T-helper 1 cell treated with Interleukin-12 subunit alpha and Interleukin-12 subunit beta and Interleukin-4 antibody, amounts not matched to agents 30 μg/mL and 1 μg/mL, for 36 hours (primary cell): Measurements from ENCODE around the gene TMEM82.
"Not testable (repeated sequence)": the region's sequence is repeated elsewhere in the genome, so short reads cannot be mapped to it uniquely, and the experiment has no call there.

Source experiments
- H3K27ac Mint-ChIP-seq: one replicate; pipeline ENCODE4 v1.8.0; 2021; ENCODE audit warnings: mild to moderate bottlenecking, mixed read lengths
- H3K27me3 Mint-ChIP-seq: one replicate; pipeline ENCODE4 v1.8.0; 2021; ENCODE audit warnings: low read depth, mixed read lengths
- H3K36me3 Mint-ChIP-seq: one replicate; pipeline ENCODE4 v1.8.0; 2021; ENCODE audit warnings: low read depth, mixed read lengths
- H3K4me1 Mint-ChIP-seq: one replicate; pipeline ENCODE4 v1.8.0; 2021; ENCODE audit warnings: low read depth, mixed read lengths
- H3K4me3 Mint-ChIP-seq: one replicate; pipeline ENCODE4 v1.8.0; 2021; ENCODE audit warnings: mild to moderate bottlenecking, moderate library complexity, mixed read lengths
- H3K9me3 Mint-ChIP-seq: one replicate; pipeline ENCODE4 v1.8.0; 2021; ENCODE audit warnings: mixed read lengths

The TMEM82 gene

GRCh38 chr1:15742339-15742801 is at the start of gene TMEM82:
TSS of gene TMEM82 (plus strand) at chr1:15742499. CDS start at chr1:15742560, 61 bp downstream.
- Mint-ChIP-seq H3K9me3 (no peaks in the 10 kb centered on the region), H3K27ac (peak within 1 kb of the TSS; percentile 71), H3K4me1 (peaks cover 5% of the 10 kb centered on the region), H3K4me3 (no peak within 1 kb of the TSS), H3K27me3 (no peaks in the 10 kb centered on the region), H3K36me3 (no peaks in the 10 kb centered on the region)

GRCh38 chr1:15693371-15693770 is 48.9 kb upstream of the TMEM82 start:
- H3K9me3 Mint-ChIP-seq = no peaks in the 10 kb centered on the region
- peak overlapping the region; percentile 15 for H3K27ac Mint-ChIP-seq
- H3K4me3 Mint-ChIP-seq = no peak overlapping the region
- H3K27me3 Mint-ChIP-seq = no peaks in the 10 kb centered on the region
- H3K36me3 Mint-ChIP-seq = peaks cover 13% of the 10 kb centered on the region
- H3K4me1 Mint-ChIP-seq = peaks cover 25% of the 10 kb centered on the region

GRCh38 chr1:15696956-15697521 is 45.3 kb upstream of the TMEM82 start:
- H3K36me3 Mint-ChIP-seq = peaks cover 15% of the 10 kb centered on the region
- no peaks in the 10 kb centered on the region for H3K9me3 Mint-ChIP-seq
- peak overlapping the region; percentile 96 for H3K27ac Mint-ChIP-seq
- H3K4me1 Mint-ChIP-seq = peaks cover 26% of the 10 kb centered on the region
- peak overlapping the region; percentile 79 for H3K4me3 Mint-ChIP-seq
- no peaks in the 10 kb centered on the region for H3K27me3 Mint-ChIP-seq

DNA sequence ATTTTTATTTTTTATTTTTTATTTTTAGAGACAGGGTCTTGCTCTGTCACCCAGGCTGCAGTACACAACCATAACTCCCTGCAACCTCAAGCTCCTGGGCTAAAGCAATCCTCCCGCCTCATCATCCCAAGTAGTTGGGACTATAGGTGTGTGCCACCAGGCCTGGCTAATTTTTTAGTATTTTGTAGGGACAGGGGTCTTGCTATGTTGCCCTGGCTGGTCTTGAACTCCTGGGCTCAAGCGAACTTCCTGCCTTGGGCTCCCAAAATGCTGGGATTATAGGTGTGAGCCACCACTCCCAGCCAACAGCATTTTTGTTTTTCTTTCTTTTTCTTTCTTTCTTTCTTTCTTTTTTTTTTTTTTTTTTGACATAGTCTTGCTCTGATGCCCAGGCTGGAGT is 44.1 kb upstream of the TMEM82 start:
- Mint-ChIP-seq H3K4me1 (peaks cover 26% of the 10 kb centered on the region), H3K36me3 (peaks cover 12% of the 10 kb centered on the region), H3K9me3 (no peaks in the 10 kb centered on the region), H3K27ac (peak overlapping the region; percentile 75), H3K27me3 (no peaks in the 10 kb centered on the region), H3K4me3 (no peak overlapping the region)

GRCh38 chr1:15699321-15699720 is 43.0 kb upstream of the TMEM82 start:
- Mint-ChIP-seq H3K36me3 (peaks cover 14% of the 10 kb centered on the region), H3K4me1 (peaks cover 28% of the 10 kb centered on the region)
- H3K4me3 Mint-ChIP-seq, H3K27me3 Mint-ChIP-seq, H3K27ac Mint-ChIP-seq, H3K9me3 Mint-ChIP-seq: not testable (repeated sequence)

DNA sequence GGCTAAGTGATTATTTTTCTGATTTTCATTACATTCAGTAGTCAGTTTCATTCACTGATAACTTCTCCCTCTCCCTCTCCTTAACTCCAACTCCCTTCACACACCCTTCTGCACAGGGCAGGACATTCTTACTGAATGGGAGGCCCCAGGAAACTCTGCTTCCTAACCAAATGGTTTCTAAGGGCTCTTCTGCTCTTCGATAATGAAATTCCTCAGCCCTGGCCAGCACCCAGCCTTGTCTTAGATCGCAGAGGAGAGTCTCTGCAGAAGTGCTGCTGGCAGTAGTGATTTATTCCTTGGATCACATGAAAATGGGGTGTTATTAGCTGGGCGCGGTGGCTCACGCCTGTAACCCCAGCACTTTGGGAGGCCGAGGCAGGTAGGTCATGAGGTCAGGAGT is 41.8 kb upstream of the TMEM82 start:
- Mint-ChIP-seq H3K27ac (no peak overlapping the region), H3K27me3 (no peaks in the 10 kb centered on the region), H3K4me1 (peaks cover 24% of the 10 kb centered on the region), H3K4me3 (no peak overlapping the region), H3K36me3 (peaks cover 11% of the 10 kb centered on the region), H3K9me3 (no peaks in the 10 kb centered on the region)

- H3K4me3 Mint-ChIP-seq = no peak overlapping the region
- peaks cover 23% of the 10 kb centered on the region for H3K4me1 Mint-ChIP-seq
- H3K36me3 Mint-ChIP-seq = peaks cover 14% of the 10 kb centered on the region
- H3K27me3 Mint-ChIP-seq = no peaks in the 10 kb centered on the region
- H3K27ac Mint-ChIP-seq = no peak overlapping the region
- H3K9me3 Mint-ChIP-seq = no peaks in the 10 kb centered on the region
Measured at GRCh38 chr1:15701784-15702183, 40.5 kb upstream of the TMEM82 start.

DNA sequence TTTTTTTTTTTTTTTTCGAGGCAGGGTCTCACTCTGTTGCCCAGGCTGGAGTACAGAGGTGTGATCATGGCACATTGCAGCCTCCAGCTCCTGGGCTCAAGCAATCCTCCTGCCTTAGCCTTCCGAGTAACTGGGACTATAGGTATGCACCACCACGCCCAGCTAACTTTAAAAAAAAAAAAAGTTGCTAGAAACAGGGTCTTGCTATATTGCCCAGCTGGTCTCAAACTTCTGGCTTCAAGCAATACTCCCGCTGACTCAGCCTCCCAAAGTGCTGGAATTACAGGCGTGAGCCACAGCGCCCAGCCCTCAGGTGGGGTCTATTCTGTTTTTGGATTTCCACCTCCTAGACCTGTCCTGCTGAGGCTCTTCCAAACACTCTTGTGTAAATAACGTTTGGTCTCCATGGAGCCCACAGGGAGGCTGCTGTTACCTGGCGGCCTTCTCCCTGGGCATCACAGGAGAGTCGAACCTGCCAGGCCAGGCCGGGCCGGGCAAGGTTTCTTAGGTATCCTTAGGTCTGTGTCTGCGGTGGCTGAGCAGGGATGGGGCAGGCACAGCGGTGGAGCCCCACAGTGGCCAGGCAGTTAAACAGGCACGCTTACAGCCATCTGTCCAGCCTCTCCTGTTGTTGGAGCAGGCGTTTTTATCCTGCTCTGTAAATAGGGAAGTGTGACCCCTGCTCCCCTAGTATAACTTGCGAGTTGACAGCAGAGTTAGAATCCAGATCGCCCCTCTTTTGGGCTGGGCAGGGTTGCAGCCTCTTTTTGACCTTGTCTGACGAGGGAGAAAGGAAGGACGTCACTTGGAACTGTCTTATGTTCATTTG is 39.4 kb upstream of the TMEM82 start:
- Mint-ChIP-seq H3K4me1 (peaks cover 13% of the 10 kb centered on the region), H3K36me3 (peaks cover 16% of the 10 kb centered on the region), H3K27me3 (no peaks in the 10 kb centered on the region), H3K4me3 (no peak overlapping the region), H3K27ac (no peak overlapping the region), H3K9me3 (no peaks in the 10 kb centered on the region)

DNA sequence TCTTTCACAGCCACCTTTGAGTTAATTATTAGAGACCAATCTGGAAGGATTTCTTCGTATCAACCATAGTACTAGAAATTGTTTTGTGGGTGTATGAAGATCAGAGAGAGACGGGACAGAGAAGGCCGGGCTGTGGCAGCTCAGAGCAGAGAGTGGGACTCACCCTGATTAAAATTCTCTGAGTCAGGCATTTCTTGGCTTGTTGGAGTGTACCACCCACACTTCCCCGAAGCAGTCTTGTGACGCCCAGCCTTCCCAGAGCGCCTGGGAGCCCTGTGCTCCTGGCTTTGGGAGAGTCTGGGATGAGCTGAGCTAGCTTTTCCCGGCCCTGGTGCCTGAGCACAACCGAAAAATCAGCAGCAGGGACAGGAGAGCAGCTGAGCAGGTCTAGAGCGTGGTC is 38.7 kb upstream of the TMEM82 start:
- H3K4me1 Mint-ChIP-seq = peaks cover 10% of the 10 kb centered on the region
- H3K27me3 Mint-ChIP-seq = no peaks in the 10 kb centered on the region
- H3K4me3 Mint-ChIP-seq = no peak overlapping the region
- no peaks in the 10 kb centered on the region for H3K9me3 Mint-ChIP-seq
- peaks cover 16% of the 10 kb centered on the region for H3K36me3 Mint-ChIP-seq
- H3K27ac Mint-ChIP-seq = no peak overlapping the region

DNA sequence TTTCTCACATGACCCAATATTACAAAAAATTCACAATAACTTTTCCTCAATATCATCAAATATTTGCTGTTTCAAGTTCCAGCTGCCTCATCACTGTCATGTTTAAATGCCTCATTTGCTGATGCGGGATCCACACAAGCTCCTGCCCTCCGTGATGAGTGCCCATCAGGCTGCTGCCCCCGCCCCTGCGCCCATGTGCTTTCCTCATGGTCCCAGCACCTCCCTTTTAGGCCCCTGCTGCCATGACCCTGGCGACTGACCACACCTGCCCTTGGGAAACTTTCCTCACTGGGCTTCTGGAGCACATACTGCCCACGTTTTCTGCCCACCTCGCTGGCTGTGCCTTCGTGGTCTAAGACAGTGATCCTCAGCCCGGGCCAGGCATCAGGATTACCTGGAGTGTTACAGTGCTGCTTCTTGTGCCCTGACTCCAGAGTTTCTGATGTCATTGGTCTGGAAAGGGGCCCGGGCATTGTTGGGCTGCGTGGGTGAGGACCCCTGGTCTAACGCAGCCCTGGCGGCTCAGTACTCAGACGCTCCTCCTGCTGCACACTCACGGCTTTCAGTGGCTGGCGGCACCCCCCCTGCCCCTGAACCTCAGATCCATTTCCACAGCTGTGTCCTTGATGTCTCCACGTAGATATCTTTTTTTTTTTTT is 37.6 kb upstream of the TMEM82 start:
- peaks cover 16% of the 10 kb centered on the region for H3K36me3 Mint-ChIP-seq
- H3K27ac Mint-ChIP-seq = no peak overlapping the region
- H3K4me3 Mint-ChIP-seq = no peak overlapping the region
- no peaks in the 10 kb centered on the region for H3K27me3 Mint-ChIP-seq
- H3K4me1 Mint-ChIP-seq = peaks cover 8% of the 10 kb centered on the region
- H3K9me3 Mint-ChIP-seq = no peaks in the 10 kb centered on the region

DNA sequence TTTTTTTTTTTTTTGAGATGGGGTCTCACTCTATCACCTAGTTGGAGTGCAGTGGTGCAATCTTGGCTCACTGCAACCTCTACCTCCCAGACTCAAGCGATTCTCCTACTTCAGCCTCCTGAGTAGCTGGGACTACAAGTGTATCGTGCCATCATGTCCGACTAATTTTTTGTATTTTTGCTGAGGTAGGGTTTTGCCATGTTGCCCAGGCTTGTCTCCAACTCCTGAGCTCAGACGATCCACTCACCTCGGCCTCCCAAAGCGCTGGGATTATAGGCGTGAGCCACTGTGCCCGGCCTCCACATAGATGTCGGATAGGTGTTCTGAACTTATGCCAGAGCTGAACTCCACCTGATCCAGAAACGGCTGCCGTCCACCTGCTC is 37.1 kb upstream of the TMEM82 start:
- Mint-ChIP-seq H3K36me3 (peaks cover 16% of the 10 kb centered on the region), H3K27me3 (no peaks in the 10 kb centered on the region), H3K4me3 (no peak overlapping the region), H3K27ac (no peak overlapping the region), H3K4me1 (peaks cover 8% of the 10 kb centered on the region), H3K9me3 (no peaks in the 10 kb centered on the region)

GRCh38 chr1:15706751-15707150 is 35.5 kb upstream of the TMEM82 start:
- Mint-ChIP-seq H3K4me3 (no peak overlapping the region), H3K9me3 (no peaks in the 10 kb centered on the region), H3K27ac (no peak overlapping the region), H3K36me3 (peaks cover 11% of the 10 kb centered on the region), H3K4me1 (peaks cover 8% of the 10 kb centered on the region), H3K27me3 (no peaks in the 10 kb centered on the region)

GRCh38 chr1:15707239-15707925 is 34.9 kb upstream of the TMEM82 start:
- H3K27ac Mint-ChIP-seq = no peak overlapping the region
- H3K9me3 Mint-ChIP-seq = no peaks in the 10 kb centered on the region
- peaks cover 10% of the 10 kb centered on the region for H3K36me3 Mint-ChIP-seq
- no peaks in the 10 kb centered on the region for H3K27me3 Mint-ChIP-seq
- H3K4me3 Mint-ChIP-seq = no peak overlapping the region
- peaks cover 8% of the 10 kb centered on the region for H3K4me1 Mint-ChIP-seq

DNA sequence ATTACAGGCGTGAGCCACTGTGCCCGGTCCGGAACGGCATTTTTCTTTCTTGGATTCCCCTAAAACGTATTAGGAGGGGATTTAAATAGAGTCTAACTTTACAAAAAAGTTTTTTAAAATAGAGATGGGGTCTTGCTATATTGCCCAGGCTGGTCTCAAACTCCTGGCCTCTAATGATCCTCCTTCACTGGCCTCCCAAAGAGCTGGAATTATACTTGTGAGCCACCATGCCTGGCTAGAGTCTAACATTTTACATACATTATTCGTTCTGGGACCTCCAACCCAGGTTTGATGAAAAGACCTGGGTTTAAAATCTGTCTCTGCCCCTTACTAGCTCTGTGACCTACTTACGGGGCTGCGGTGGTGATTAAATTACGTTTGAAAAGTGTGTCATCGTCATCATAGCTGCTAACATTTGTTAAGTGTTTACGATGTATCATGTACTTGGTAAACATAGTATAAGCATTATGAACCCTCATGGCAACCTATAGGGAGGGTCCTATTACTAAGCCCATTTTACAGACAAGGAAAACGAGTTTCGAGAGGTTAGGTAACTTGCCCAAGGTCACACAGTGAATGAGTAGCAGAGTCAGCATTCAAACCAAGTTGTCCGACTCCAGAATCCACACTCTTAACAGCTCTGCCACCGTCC is 33.7 kb upstream of the TMEM82 start:
- Mint-ChIP-seq H3K4me1 (peaks cover 6% of the 10 kb centered on the region), H3K27me3 (no peaks in the 10 kb centered on the region), H3K9me3 (no peaks in the 10 kb centered on the region), H3K36me3 (peaks cover 10% of the 10 kb centered on the region), H3K27ac (no peak overlapping the region), H3K4me3 (no peak overlapping the region)
